GM20000 (cell line): ENCODE data around the gene TRIM33.

Source experiments
- DNase-seq: peaks from one replicate; pipeline ENCODE4 v3.0.0; 2012; ENCODE audit warnings: low spot score
- TF ChIP-seq, protein P1 (sequence below): IDR thresholded peaks from 2 replicates; pipeline ENCODE4 v1.5.1; 2012; ENCODE audit warnings: mild to moderate bottlenecking, control low read depth; ENCODE audit errors: extremely low read depth, missing control alignments

The TRIM33 gene

DNA sequence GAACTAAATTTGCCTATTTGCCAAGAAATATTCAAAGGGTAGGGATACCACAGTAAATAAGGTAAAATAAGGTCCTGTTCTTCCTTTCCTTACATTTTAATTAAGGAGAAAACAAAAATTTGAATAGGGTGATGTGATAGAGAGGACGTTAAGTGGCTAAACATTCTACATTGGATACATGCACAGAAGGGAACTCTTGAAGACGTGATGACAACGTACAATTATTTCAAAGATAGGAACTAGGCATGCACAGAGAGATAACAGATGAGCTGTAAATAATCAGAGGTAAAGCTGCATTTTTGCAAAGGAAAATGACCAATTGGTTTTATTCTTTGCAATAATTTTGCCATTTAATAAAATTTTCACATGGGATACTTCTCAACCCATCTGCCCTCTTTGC is 69.7 kb downstream of the TRIM33 start:
- DNase-seq: no peak
- TF ChIP-seq, protein P1, sequence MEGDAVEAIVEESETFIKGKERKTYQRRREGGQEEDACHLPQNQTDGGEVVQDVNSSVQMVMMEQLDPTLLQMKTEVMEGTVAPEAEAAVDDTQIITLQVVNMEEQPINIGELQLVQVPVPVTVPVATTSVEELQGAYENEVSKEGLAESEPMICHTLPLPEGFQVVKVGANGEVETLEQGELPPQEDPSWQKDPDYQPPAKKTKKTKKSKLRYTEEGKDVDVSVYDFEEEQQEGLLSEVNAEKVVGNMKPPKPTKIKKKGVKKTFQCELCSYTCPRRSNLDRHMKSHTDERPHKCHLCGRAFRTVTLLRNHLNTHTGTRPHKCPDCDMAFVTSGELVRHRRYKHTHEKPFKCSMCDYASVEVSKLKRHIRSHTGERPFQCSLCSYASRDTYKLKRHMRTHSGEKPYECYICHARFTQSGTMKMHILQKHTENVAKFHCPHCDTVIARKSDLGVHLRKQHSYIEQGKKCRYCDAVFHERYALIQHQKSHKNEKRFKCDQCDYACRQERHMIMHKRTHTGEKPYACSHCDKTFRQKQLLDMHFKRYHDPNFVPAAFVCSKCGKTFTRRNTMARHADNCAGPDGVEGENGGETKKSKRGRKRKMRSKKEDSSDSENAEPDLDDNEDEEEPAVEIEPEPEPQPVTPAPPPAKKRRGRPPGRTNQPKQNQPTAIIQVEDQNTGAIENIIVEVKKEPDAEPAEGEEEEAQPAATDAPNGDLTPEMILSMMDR: no peak

DNA sequence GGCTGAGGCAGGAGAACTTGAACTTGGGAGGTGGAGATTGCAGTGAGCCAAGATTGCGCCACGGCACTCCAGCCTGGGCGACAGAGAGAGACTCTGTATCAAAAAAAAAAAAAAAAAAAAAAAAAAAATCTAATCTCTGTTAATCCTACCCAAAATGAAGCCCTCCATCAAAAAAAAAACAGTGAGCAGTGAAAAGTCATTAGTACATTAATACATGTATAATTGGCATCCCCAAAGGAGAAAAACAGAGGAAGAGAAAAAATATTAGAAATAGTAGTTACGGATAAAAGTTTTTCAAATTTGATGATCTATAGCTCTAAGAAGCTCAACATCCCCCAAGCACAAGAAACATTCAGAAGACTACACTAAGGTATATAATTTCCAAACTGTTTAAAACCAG is 71.6 kb downstream of the TRIM33 start:
- no peak for DNase-seq
- TF ChIP-seq, protein P1: no peak

DNA sequence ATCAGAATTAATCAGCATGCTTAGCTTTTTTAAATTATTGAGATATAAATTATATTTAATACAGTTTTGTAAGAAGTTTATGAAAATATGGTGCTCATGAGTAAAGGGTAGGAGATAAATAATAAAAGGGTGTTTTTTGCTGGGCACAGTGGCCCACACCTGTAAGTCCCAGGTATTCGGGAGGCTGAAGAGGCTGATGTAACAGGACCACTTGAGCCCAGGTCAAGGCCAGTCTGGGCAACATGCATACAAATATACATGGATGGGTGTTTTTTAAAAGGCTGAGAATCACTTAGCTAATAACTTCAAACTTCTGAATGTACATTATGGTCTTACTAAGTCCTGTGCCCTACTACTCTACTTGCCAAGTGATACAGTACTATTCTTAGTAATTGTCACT is 73.2 kb downstream of the TRIM33 start:
- TF ChIP-seq, protein P1: no peak
- DNase-seq: no peak

DNA sequence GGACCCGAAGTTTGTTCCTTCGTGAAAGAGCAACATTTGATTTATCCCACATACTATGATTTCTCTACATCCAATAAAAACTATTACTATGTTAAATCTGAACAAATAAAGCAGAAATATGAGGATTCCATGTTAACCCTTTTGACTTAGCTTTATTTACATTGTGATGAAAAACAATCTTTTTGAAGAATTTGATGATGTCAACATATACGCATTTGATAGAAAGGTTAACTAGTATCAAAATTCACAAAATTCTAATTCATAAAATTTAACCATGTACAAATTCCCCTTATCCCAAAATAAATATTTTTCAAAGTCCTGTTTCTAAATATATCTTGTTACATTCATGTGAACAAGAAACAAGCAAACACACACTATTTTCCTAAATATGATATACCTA is 74.2 kb downstream of the TRIM33 start:
- DNase-seq: no peak
- TF ChIP-seq, protein P1: no peak

DNA sequence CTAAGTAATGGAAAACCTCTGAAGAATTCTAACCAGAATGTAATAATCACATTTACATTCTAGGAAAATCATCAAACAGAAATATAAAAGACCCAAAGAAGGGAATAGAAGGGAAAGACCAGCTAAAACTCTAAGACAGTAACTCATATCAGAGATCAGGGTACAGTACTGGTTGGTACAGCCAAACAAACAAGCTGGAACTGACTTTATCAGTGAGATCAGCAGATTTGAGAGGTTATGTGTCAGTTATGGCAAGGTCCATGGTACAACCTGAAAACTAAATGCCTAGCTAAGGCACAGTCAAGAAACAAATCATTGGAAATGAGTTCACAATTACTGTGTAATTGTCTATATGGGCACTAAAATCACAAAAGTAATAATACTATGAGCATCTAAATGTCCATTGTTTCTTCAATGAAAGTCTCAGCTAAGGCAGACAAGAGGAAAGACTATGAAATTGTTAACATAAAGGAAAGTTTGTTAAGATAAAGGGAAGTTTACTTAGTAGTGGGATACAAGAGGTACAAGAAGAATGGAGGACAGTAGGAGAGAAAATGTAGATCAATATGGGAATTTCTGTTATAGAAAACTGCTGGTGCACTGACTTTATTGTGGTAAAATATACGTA is 75.8 kb downstream of the TRIM33 start:
- TF ChIP-seq, protein P1: no peak
- no peak for DNase-seq

DNA sequence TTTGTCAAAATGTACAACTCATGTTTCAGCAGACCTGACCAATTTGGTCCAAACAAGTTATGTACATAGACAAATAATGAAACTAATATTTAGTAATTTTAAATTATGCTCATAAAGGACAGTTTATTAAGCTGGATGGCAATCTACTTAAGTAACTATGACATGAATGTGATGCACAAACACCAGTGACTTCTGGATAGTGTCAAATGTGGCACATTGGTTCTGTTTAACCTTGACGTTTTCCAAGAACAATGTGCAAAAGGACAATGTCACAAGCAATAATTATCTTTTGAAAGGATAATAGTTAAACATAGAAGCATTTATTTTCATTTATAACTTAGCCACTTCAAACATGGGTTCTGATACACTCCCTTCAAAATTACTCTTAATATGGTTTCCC is 80.0 kb downstream of the TRIM33 start:
- DNase-seq: no peak
- TF ChIP-seq, protein P1: no peak

DNA sequence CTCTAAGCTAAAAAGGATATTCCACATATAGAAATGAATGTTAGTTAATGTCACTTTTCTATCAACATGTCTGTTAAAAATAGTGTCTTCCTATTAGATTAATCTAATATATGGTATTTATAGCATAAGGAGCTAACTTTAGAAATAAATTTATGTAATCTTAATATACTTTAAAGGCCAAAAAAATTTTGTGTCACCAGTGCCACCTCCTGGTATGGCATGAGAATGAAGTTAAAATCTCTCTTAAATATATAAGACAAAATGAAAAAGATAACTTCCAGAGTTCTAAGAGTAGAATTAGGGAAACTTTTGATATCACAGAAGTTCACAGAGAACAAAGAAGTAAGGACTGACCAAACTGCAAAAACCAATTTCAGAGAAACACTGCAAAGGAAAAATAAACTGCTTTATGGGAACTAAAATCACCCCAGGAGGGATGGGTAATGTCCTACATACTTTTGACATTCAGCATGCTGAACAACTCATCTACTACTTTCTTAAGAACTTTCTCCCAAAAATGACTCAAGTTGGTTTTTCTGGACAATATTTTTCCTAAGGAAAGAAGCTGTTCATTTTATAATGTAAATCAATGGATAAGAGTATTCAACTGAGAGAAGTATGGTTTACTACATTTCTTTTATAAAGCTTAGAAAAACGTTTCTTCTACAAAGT is 82.8 kb downstream of the TRIM33 start:
- TF ChIP-seq, protein P1: no peak
- no peak for DNase-seq
